ENCODE measurements around the gene TBATA. TPM values are rescaled to one million over a fixed set of nuclear protein-coding genes. Genes with fewer than 3 reads are reported as not detected.

Gene TBATA
- total RNA-seq, 1 donor from 2014 or later, result not detected

DNA sequence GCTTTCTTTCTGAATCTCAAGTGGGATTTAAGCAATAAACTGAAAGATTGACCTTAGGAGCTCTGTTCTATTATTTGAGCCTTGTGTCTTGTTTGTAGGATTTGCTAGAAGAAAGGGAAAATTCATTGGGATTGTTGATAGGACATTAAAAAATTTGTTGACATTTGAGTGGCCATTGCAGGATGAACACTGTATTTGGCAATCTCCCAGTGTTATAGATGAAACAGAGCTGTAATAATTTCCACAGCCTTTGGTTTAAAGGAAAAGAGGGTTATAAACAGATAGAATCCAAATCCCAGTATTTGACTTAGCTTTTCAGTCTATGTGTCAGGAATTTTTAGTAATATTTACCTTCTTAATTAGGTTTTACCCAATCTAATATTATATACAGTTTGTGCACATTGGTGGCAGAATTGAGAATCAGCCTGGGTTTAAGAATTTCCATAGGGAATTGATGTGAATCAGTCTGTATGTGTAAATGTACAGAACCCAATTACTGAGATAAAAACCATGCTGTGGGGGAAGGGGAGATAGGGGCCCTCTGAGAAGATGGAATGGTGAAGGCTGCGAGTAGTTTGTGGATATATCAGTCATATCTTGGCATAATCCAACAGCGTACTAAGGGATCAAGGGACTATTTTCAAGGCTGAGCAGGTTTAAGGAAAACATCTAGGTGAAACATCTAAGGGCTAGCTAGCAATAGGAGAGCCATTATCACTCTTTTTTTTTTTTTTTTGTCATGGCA, 37.1 kb upstream of the TBATA start:
- Mint-ChIP-seq H3K4me1 (ENCODE audit: low read depth) (peaks cover 11% of the 10 kb centered on the region), H3K9me3 (ENCODE audit: low read depth) (no peaks in the 10 kb centered on the region), H3K27ac (ENCODE audit: unreplicated experiment) (no peak overlapping the region), H3K27me3 (ENCODE audit: low read depth) (no peaks in the 10 kb centered on the region), H3K36me3 (ENCODE audit: low read depth) (peaks cover 14% of the 10 kb centered on the region), H3K4me3 (ENCODE audit: unreplicated experiment) (no peak overlapping the region)
- no peak for DNase-seq (ENCODE audit: low spot score)
- TF ChIP-seq, protein P1, sequence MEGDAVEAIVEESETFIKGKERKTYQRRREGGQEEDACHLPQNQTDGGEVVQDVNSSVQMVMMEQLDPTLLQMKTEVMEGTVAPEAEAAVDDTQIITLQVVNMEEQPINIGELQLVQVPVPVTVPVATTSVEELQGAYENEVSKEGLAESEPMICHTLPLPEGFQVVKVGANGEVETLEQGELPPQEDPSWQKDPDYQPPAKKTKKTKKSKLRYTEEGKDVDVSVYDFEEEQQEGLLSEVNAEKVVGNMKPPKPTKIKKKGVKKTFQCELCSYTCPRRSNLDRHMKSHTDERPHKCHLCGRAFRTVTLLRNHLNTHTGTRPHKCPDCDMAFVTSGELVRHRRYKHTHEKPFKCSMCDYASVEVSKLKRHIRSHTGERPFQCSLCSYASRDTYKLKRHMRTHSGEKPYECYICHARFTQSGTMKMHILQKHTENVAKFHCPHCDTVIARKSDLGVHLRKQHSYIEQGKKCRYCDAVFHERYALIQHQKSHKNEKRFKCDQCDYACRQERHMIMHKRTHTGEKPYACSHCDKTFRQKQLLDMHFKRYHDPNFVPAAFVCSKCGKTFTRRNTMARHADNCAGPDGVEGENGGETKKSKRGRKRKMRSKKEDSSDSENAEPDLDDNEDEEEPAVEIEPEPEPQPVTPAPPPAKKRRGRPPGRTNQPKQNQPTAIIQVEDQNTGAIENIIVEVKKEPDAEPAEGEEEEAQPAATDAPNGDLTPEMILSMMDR (IDR thresholded peaks at IDR 0.05), result no peak

DNA sequence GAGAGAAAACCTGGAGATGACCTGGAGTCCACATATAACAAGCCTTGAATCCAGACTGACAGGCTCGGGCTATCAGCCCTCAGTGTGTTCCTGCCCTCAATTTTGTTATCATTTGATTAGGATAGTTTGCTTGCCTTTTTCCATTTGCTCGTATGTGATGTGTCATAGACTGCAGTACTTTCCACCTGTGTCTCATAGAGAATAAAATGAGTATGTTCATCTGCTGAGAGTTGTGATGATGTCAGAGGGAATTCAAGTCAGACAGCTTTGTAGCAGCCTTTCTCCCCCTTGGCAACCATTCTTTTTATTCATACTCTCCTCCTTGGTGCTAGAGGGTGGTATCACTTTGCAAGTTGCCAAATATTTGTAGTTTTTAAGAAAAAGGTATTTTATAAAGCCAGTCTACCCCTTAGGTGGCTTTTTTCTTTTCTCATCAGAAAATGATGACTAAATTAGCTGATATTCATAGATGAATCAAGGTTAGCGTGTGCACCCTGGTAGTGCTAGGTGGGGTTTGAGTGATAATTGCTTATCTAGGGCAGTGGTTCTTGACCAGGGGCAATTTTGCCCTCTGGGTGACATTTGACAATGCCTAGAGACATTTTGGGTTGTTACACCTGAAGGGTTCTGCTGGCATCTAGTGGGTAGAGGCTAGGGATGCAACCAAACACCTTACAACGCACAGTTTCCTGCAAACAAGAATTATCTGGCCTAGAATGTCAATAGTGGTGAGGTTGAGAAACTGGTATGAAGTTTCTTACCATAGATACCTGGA, 36.0 kb upstream of the TBATA start:
- H3K4me3 Mint-ChIP-seq (ENCODE audit: unreplicated experiment), result no peak overlapping the region
- H3K9me3 Mint-ChIP-seq (ENCODE audit: low read depth), result no peaks in the 10 kb centered on the region
- TF ChIP-seq, protein P1 (IDR thresholded peaks at IDR 0.05), result no peak
- no peak for DNase-seq (ENCODE audit: low spot score)
- no peak overlapping the region for H3K27ac Mint-ChIP-seq (ENCODE audit: unreplicated experiment)
- H3K36me3 Mint-ChIP-seq (ENCODE audit: low read depth), result peaks cover 14% of the 10 kb centered on the region
- no peaks in the 10 kb centered on the region for H3K27me3 Mint-ChIP-seq (ENCODE audit: low read depth)
- peaks cover 19% of the 10 kb centered on the region for H3K4me1 Mint-ChIP-seq (ENCODE audit: low read depth)

DNA sequence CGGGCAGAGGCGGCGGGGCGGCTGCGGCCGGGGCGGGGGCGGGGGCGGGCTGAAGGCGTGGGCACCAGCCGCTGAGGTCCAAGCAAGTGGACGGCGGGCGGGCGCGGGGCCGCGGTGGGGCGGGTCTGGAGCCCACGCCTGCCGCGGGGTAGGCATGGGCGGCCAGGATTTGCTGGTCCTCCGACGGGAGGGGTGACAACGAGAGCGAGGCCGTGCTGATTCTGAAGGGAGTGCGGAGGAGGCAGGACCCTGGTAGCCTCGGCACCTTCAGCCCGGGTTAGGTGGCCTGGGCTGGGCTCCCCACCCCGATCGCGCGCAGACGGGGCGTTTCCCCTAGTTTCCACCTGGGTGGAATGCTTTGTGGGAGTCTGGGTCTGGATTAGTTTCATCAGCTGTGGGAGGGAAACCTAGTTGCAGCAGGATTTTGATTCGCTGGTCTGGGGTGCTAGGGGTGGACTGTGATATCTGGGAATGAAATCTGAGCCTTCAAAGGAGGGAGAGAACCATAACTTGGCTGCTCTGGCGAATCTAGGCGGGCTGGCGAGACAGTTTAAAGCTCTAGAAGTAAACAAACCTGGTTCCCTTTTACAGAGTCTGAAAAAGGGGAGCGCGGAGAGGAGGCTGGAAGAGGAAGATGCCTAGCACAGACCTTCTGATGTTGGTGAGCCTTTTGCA, 31.2 kb upstream of the TBATA start:
- peak overlapping the region; percentile 86 for H3K4me3 Mint-ChIP-seq (ENCODE audit: unreplicated experiment)
- no peaks in the 10 kb centered on the region for H3K27me3 Mint-ChIP-seq (ENCODE audit: low read depth)
- H3K9me3 Mint-ChIP-seq (ENCODE audit: low read depth), result no peaks in the 10 kb centered on the region
- peaks cover 26% of the 10 kb centered on the region for H3K4me1 Mint-ChIP-seq (ENCODE audit: low read depth)
- peak overlapping the region; percentile 93 for H3K27ac Mint-ChIP-seq (ENCODE audit: unreplicated experiment)
- DNase-seq (ENCODE audit: low spot score), result peak; percentile 94
- TF ChIP-seq, protein P1 (IDR thresholded peaks at IDR 0.05), result no peak
- peaks cover 12% of the 10 kb centered on the region for H3K36me3 Mint-ChIP-seq (ENCODE audit: low read depth)

DNA sequence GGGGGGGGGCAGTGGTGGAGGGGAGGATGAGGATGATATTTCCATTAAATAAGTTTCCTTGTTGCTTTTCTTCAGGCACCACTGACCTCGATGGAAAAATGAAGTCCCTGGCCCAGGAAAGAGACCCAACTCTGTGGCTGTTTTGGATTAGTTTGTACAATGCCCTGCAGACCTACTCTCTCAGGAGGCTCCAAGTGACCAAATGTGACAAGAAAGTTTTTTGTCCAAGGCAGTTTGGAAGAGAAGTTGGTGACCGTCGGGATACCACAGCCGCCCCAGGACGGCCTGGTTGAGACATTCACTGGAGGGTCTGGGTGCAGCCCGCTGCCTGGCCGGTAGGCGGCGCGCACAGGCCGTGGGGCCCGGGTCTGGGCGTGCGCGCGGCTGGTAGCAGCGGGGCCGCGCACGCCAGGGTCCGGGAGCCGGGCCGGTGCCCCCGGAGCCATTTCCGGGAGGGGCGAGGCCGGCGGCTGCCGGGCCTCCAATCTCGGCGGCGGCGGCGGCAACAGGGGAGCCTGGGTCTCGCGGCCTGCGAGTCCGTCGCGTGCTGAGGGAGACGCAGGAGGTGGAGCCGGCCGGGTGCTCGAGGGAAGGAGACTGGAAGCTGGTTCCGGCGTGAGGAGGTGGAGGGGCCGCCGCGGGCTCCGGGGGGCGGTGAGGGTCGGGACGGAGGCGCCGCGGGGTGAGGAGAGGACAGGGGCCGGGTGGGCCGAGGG, 30.5 kb upstream of the TBATA start, which contains the start of gene SGPL1:
SGPL1 (plus strand) TSS at position 445 of the 716 bp plus-strand sequence. CDS start 906 bp downstream, outside the sequence.
- TF ChIP-seq, protein P1 (IDR thresholded peaks at IDR 0.05), result peak; percentile 96
- H3K27me3 Mint-ChIP-seq (ENCODE audit: low read depth), result no peaks in the 10 kb centered on the region
- H3K27ac Mint-ChIP-seq (ENCODE audit: unreplicated experiment), result peak within 1 kb of the TSS; percentile 93
- H3K9me3 Mint-ChIP-seq (ENCODE audit: low read depth), result no peaks in the 10 kb centered on the region
- peaks cover 26% of the 10 kb centered on the region for H3K4me1 Mint-ChIP-seq (ENCODE audit: low read depth)
- DNase-seq (ENCODE audit: low spot score), result peak; percentile 95
- H3K4me3 Mint-ChIP-seq (ENCODE audit: unreplicated experiment), result peak within 1 kb of the TSS; percentile 86
- H3K36me3 Mint-ChIP-seq (ENCODE audit: low read depth), result peaks cover 10% of the 10 kb centered on the region

Measured in chondrocyte (in vitro differentiated cells).